Ectodermal cell (in vitro differentiated cells): ENCODE data around the gene GNAQ.

Experiments used
- H3K27ac ChIP-seq: 2 replicates; pipeline ENCODE4 v1.7.0; 2013; ENCODE audit warnings: mild to moderate bottlenecking, low read depth, low read length; ENCODE audit not compliant: insufficient read depth, poor library complexity, severe bottlenecking
- H3K27me3 ChIP-seq: 2 replicates; pipeline ENCODE4 v1.7.0; 2013; ENCODE audit warnings: mild to moderate bottlenecking, low read length; ENCODE audit not compliant: insufficient read depth, control insufficient read depth, poor library complexity, severe bottlenecking
- H3K36me3 ChIP-seq: one replicate; pipeline ENCODE4 v1.7.0; 2013; ENCODE audit warnings: low read length; ENCODE audit not compliant: control insufficient read depth, insufficient read depth
- H3K4me1 ChIP-seq: one replicate; pipeline ENCODE4 v1.7.0; 2013; ENCODE audit warnings: low read length; ENCODE audit not compliant: control insufficient read depth, insufficient read depth
- H3K4me3 ChIP-seq: 2 replicates; pipeline ENCODE4 v1.7.0; 2013; ENCODE audit warnings: low read depth, low read length, control low read depth; ENCODE audit not compliant: insufficient read depth
- H3K9me3 ChIP-seq: 2 replicates; pipeline ENCODE4 v1.7.0; 2013; ENCODE audit warnings: mild to moderate bottlenecking, low read length, moderate library complexity; ENCODE audit not compliant: control insufficient read depth
- WGBS, 2 experiments: methylation state at CpG; one replicate each; pipeline ENCODE4 v1.1.7; 2013; ENCODE audit warnings: missing lambda C conversion rate in 2 of 2; 5-methylcytosine and 5-hydroxymethylcytosine counted together

Gene GNAQ

DNA sequence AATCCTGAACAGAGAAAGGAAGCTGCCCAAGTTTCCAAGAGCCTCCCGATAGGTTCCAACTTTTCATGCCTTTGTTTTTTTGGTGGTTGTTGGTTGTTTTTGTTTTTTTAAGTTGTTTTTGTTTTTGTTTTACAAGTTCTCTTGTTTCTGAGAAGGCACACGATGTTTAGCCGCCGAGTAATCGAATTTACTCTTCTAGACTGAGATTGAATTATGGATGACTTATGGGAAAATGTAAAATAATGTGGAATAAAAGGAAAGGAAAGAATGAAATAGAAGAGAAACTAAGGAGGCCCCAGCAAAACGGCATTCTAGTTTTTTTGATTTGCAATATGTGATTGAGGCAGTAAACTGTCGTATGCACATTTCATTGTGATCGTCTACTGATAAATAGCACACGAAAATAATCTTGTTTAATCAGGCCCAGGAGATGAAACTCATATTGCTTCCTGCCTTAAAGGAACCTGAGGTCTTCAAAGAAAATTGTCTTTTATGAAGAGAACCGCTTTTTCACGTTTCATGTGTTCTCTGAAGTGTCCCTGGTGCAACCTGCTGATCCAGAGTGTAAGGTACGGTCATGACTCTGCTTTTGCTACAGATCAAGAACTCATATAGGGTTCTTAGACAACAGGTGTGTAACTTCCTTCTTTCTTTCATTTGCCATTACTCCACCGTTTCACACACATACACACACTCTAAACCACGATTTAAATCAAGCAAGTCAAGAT, 1.3 kb upstream of the GNAQ start:
- Histone ChIP-seq H3K4me3 (peak overlapping the region; percentile 82), H3K27me3 (no peaks in the 10 kb centered on the region), H3K27ac (peak overlapping the region; percentile 91), H3K9me3 (no peaks in the 10 kb centered on the region), H3K36me3 (no peaks in the 10 kb centered on the region), H3K4me1 (peaks cover 18% of the 10 kb centered on the region)
- WGBS, 2 experiments, result 58 to 59% methylated on average over 13 of the region's 14 CpGs

DNA sequence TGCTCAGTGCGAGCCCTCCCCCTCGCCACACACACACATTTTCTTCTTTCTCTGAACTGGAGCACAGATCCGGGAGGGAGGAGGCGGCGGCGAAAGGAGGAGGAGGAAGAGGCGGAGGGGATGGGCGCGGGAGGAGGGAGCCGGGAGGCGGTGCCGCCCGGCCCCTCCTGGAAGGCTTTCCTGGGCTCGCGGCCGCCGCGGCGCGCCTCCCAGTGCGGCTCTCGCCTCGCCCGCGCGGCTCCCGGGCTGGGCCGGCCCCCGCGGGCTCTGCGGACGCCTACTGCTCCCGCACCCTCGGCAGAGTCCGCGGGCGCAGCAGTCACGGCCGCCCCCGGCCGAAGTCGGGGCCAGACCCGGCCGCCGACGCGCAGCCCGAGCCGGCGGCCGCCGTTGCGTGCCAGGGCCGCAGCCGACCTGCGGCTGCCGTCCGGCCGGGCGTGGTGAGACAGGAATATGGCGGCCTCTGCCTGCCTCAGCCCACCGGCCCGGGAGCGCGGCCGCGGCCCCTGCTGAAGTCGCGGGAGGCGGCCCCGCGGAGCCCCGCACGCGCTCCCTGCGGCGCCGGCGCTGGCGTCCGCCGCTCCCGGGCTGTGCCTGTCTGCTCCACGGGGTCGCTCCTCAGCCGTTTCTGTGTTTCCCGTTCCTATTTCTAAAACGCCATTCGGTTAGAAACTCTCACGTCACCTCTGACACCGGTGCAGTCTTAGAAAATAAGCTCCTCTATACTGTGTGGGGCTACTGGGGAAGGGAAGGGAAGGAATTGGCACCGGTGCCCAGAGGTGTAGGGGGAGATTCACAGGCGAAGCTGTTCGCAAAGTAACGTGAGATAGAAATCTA, 500 bp upstream of the GNAQ start:
- WGBS, 2 experiments, result 0% methylated on average over 93 to 94 of the region's 95 CpGs
- H3K36me3 ChIP-seq, result no peaks in the 10 kb centered on the region

DNA sequence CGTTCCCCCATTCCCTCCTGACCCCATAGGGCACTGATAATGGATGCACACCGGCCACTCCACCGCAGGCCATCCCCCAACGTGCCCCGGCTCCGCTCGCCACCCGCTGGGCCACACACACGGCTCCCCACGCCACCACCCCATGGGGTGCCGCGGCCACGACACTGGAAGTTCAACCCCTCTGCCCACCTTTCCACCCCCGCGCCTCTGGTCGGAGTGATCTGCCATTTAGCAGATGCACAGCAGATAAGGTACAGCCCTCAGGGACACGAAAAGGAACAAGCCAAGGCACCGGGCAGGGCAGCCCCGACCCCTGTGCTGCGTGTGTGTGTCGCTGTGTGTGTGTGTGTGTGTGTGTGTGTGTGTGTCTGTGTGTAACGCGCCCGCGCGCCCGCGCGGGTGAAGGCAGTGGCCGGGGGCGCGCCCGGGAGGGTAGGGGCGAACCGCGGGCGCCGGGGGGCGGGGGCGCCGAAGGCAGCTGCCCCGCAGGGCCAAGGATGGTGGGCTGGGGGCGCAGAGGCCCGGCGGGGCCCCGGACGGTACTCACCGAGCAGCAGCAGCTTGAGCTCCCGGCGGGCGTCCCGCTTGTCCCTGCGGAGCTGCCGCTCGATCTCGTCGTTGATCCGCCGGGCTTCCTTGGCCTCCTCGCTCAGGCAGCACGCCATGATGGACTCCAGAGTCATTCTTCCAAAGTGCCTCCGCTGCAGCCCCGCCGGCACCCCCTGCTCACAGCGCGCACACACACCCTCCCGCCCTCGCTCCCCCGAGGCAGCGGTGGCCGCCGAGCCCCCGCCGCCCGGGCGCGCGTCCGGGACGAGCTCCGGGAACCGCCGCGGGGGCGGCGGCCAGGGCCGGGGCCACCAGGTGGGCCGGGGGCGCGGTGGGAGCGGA, 813 bp downstream of the GNAQ start:
- peak overlapping the region; percentile 82 for H3K4me3 ChIP-seq
- no peaks in the 10 kb centered on the region for H3K9me3 ChIP-seq
- H3K36me3 ChIP-seq, result no peaks in the 10 kb centered on the region
- no peaks in the 10 kb centered on the region for H3K27me3 ChIP-seq
- 0 to 1% methylated on average over 91 of the region's 91 CpGs for WGBS, 2 experiments
- peaks cover 18% of the 10 kb centered on the region for H3K4me1 ChIP-seq
- H3K27ac ChIP-seq, result peak overlapping the region; percentile 45

More for the DNA sequence above, 500 bp upstream of the GNAQ start:
- H3K27me3 ChIP-seq, result no peaks in the 10 kb centered on the region
- H3K4me3 ChIP-seq, result peak overlapping the region; percentile 82
- H3K27ac ChIP-seq, result peak overlapping the region; percentile 91
- H3K9me3 ChIP-seq, result no peaks in the 10 kb centered on the region
- H3K4me1 ChIP-seq, result peaks cover 18% of the 10 kb centered on the region

DNA sequence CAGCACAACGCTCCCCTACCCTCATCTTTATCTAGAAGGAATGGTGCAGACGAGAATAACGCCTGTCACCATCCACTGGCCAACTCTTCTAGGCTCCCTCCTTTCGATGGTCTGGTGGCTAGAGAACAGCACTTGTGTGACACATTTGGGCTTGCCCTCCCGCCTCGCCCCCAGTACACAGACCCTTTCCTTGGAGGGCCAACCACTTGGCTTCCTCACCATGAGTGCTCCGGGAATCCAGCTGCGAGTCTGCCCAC, 1.4 kb downstream of the GNAQ start:
- WGBS, 2 experiments, result 0 to 1% methylated on average over 8 of the region's 8 CpGs
- Histone ChIP-seq H3K36me3 (no peaks in the 10 kb centered on the region), H3K4me3 (peak overlapping the region; percentile 82), H3K9me3 (no peaks in the 10 kb centered on the region), H3K4me1 (peaks cover 18% of the 10 kb centered on the region), H3K27ac (no peak overlapping the region), H3K27me3 (no peaks in the 10 kb centered on the region)

DNA sequence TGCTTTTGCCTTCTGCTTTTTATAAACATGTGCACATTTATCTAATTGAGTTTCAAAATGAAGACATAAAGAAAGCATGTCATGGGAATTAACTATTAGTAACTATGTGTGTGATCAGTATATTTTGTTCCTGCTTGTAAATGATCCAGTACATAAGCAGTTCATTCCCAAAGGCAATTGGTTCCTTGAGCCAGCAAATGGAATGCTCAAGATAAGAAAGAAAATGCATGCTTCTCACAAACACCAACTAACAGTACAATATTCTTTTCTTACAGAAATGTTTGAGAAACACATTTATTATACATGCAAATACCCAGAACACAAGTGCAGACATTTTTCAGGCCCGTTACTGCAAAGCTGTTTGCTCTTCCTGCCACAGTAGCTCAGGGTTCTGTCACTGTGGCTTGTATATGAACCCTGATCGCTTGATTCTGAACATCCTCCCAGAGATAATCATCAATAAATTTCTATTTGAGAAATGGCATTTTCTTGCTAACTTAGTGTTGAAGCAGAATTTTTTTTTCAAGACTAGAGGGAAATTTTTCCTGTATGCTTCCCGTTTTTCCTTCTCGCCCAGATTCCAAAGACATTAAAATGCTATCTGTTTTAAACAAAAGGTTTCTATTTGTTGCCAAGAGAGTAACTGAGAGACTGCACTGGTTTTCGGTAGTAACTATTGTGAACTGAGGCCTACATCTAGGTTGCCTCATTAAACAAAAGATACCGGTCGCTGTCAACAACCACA, 1.9 kb downstream of the GNAQ start:
- Histone ChIP-seq H3K27ac (no peak overlapping the region), H3K4me3 (peak overlapping the region; percentile 82), H3K9me3 (no peaks in the 10 kb centered on the region), H3K4me1 (peaks cover 18% of the 10 kb centered on the region), H3K27me3 (no peaks in the 10 kb centered on the region), H3K36me3 (no peaks in the 10 kb centered on the region)
- WGBS, 2 experiments, result 8 to 18% methylated on average over 6 to 7 of the region's 7 CpGs

DNA sequence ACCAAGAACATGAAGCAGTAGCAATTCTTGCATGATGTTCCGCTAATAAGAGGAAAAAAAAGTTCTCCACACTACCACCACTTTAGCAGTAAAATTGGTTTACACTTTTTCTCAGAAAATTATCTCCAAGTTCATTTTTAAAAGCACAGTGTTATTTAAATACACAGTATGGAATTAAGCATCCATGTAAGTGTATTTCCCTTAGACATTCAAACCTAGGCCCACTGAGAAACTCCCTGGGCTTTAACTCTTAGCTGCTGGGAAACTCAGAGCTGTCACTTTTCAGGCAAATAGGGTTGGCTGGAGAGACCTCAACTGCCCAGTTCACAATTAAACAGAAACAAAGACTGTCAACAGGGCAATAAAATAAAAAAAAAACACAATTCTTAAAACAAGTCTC, 2.7 kb downstream of the GNAQ start:
- Histone ChIP-seq H3K4me3 (peak overlapping the region; percentile 8), H3K27me3 (no peaks in the 10 kb centered on the region), H3K4me1 (peaks cover 18% of the 10 kb centered on the region), H3K36me3 (no peaks in the 10 kb centered on the region), H3K27ac (no peak overlapping the region), H3K9me3 (no peaks in the 10 kb centered on the region)
- 89 to 100% methylated on average over 1 of the region's 1 CpG for WGBS, 2 experiments

DNA sequence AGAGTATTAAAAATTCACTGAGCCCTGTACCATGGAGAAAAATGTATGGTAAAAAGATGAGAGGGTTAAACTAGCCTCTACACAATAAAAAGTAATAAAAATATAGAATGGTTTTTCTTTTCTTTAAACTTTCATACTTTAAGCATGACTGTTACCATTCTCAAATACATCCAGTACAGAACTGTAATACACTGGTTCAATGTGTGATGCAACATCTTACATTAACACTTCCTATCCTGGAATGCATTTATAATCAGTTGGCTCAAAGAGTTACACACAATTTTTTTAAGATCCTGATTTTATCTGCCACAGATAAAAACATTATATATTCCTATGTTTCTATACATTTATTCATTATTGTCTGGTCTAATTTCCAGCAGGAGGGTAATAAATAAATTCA, 4.7 kb downstream of the GNAQ start:
- no peak overlapping the region for H3K4me3 ChIP-seq
- no peaks in the 10 kb centered on the region for H3K27me3 ChIP-seq
- H3K9me3 ChIP-seq, result no peaks in the 10 kb centered on the region
- peaks cover 23% of the 10 kb centered on the region for H3K4me1 ChIP-seq
- H3K27ac ChIP-seq, result no peak overlapping the region
- H3K36me3 ChIP-seq, result no peaks in the 10 kb centered on the region

DNA sequence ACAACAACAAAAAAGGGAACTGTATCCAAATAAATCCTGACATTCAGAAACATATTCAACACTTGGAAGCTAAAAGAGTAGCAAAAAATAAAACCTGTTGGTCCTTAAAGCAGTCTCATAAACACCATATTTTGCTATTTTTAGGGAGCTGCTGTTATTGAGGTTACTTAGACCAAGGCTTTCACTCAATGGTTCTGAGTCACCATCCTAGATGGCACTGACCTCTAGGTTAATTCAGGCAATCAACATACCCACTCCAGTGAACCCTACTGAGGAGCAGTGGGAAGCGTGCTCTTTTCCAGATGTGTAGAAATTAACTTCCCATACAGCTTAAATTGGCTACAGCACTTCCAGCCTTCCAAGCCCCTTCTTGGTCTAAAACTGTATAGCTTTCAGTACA, 5.2 kb downstream of the GNAQ start:
- 86 to 88% methylated on average over 1 of the region's 1 CpG for WGBS, 2 experiments
- H3K9me3 ChIP-seq, result no peaks in the 10 kb centered on the region
- no peak overlapping the region for H3K27ac ChIP-seq
- H3K36me3 ChIP-seq, result no peaks in the 10 kb centered on the region
- H3K4me3 ChIP-seq, result no peak overlapping the region
- no peaks in the 10 kb centered on the region for H3K27me3 ChIP-seq
- H3K4me1 ChIP-seq, result peaks cover 26% of the 10 kb centered on the region

DNA sequence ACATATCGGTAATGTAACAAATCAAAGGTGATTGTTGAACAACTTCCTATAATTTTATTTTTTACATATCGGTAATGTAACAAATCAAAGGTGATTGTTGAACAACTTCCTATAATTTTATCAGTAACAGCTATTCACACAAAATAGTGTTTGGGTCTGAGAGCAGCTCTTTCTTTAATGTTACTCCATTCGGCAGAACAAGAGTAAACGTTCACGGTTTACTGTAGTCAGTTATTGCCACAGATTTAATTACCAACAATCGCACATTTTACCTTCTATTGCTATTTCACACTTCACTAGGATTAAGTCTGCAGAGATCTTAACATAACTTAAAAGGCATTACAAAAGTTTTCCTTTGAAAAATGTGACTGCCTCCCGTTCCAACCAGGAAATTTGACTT, 6.4 kb downstream of the GNAQ start:
- H3K4me3 ChIP-seq, result no peak overlapping the region
- 87% methylated on average over 6 to 7 of the region's 7 CpGs for WGBS, 2 experiments
- peaks cover 26% of the 10 kb centered on the region for H3K4me1 ChIP-seq
- H3K36me3 ChIP-seq, result no peaks in the 10 kb centered on the region
- H3K27ac ChIP-seq, result no peak overlapping the region
- H3K9me3 ChIP-seq, result no peaks in the 10 kb centered on the region
- no peaks in the 10 kb centered on the region for H3K27me3 ChIP-seq
